ENCODE results near the gene RRAGB.
"Not testable (repeated sequence)": the region's sequence is repeated elsewhere in the genome, so short reads cannot be mapped to it uniquely, and the experiment has no call there.

DNA sequence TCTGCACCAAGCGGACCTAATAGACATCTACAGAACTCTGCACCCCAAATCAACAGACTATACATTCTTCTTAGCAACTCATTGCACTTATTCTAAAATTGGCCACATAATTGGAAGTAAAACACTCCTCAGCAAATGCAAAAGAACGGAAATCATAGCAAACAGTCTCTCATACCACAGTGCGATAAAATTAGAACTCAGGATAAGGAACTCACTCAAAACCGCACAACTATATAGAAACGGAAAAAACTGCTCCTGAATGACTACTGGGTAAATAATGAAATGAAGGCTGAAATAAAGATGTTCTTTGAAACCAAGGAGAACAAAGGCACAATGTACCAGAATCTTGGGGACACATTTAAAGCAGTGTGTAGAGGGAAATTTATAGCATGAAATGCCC lies 12.5 kb upstream of the RRAGB start:
- TF ChIP-seq, protein P1, sequence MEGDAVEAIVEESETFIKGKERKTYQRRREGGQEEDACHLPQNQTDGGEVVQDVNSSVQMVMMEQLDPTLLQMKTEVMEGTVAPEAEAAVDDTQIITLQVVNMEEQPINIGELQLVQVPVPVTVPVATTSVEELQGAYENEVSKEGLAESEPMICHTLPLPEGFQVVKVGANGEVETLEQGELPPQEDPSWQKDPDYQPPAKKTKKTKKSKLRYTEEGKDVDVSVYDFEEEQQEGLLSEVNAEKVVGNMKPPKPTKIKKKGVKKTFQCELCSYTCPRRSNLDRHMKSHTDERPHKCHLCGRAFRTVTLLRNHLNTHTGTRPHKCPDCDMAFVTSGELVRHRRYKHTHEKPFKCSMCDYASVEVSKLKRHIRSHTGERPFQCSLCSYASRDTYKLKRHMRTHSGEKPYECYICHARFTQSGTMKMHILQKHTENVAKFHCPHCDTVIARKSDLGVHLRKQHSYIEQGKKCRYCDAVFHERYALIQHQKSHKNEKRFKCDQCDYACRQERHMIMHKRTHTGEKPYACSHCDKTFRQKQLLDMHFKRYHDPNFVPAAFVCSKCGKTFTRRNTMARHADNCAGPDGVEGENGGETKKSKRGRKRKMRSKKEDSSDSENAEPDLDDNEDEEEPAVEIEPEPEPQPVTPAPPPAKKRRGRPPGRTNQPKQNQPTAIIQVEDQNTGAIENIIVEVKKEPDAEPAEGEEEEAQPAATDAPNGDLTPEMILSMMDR (IDR thresholded peaks at IDR 0.05; ENCODE audit: insufficient read depth, low read depth, low read length), result not testable (repeated sequence)
- not testable (repeated sequence) for TF ChIP-seq EZH2 (IDR thresholded peaks at IDR 0.05; ENCODE audit: insufficient read depth, low read length)
